ENCODE results near the gene FRY.

DNA sequence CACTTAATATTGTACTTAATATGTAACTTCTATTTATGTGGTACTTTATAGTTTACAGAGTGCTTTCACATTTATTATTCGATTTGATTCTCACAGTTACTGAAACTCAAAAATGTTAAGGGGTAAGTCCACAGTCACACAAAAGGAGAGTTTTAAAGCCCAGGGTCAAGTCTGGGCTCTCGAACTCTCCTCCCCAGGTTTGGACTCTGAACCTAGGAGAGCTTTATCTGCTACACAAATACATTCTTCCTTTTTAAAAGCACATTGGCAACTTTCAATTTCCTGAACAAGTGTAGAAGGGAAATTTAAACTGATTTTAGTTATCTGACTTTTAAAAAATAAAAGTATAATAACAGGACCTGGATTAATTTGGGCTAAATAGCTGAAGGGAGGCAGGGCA lies 144.4 kb downstream of the FRY start:
- TF ChIP-seq, protein P1, sequence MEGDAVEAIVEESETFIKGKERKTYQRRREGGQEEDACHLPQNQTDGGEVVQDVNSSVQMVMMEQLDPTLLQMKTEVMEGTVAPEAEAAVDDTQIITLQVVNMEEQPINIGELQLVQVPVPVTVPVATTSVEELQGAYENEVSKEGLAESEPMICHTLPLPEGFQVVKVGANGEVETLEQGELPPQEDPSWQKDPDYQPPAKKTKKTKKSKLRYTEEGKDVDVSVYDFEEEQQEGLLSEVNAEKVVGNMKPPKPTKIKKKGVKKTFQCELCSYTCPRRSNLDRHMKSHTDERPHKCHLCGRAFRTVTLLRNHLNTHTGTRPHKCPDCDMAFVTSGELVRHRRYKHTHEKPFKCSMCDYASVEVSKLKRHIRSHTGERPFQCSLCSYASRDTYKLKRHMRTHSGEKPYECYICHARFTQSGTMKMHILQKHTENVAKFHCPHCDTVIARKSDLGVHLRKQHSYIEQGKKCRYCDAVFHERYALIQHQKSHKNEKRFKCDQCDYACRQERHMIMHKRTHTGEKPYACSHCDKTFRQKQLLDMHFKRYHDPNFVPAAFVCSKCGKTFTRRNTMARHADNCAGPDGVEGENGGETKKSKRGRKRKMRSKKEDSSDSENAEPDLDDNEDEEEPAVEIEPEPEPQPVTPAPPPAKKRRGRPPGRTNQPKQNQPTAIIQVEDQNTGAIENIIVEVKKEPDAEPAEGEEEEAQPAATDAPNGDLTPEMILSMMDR (IDR thresholded peaks at IDR 0.05), result no peak
- TF ChIP-seq POLR2A (IDR thresholded peaks at IDR 0.05), result no peak

Measured in heart left ventricle (tissue), 13 donors.